ENCODE results near the gene SCFD2.

Gene SCFD2

GRCh38 chr4:53175640-53176039 is 190.2 kb downstream of the SCFD2 start:
- TF ChIP-seq CTCF (IDR thresholded peaks at IDR 0.05; ENCODE audit: low read depth, low read length): no peak
- H3K4me3 ChIP-seq (ENCODE audit: low read depth, low read length): no peak overlapping the region

- TF ChIP-seq CTCF (IDR thresholded peaks at IDR 0.05; ENCODE audit: low read depth, low read length): no peak
- H3K4me3 ChIP-seq (ENCODE audit: low read depth, low read length): no peak overlapping the region
Observed at GRCh38 chr4:53174823-53175222, 191.0 kb downstream of the SCFD2 start.

GRCh38 chr4:53173576-53173975 is 192.3 kb downstream of the SCFD2 start:
- TF ChIP-seq CTCF (IDR thresholded peaks at IDR 0.05; ENCODE audit: low read depth, low read length): no peak
- H3K4me3 ChIP-seq (ENCODE audit: low read depth, low read length): no peak overlapping the region

GRCh38 chr4:53171797-53172196 is 194.1 kb downstream of the SCFD2 start:
- H3K4me3 ChIP-seq (ENCODE audit: low read depth, low read length): no peak overlapping the region
- TF ChIP-seq CTCF (IDR thresholded peaks at IDR 0.05; ENCODE audit: low read depth, low read length): no peak

GRCh38 chr4:53169695-53170617 is 195.9 kb downstream of the SCFD2 start:
- H3K4me3 ChIP-seq (ENCODE audit: low read depth, low read length): no peak overlapping the region
- no peak for TF ChIP-seq CTCF (IDR thresholded peaks at IDR 0.05; ENCODE audit: low read depth, low read length)

- no peak overlapping the region for H3K4me3 ChIP-seq (ENCODE audit: low read depth, low read length)
Observed at GRCh38 chr4:53168228-53168627, 197.6 kb downstream of the SCFD2 start.

More at GRCh38 chr4:53168228-53168627, 197.6 kb downstream of the SCFD2 start:
- TF ChIP-seq CTCF (IDR thresholded peaks at IDR 0.05; ENCODE audit: low read depth, low read length): no peak
